ENCODE results near the gene SDHB.
"Not testable (repeated sequence)": the region's sequence is repeated elsewhere in the genome, so short reads cannot be mapped to it uniquely, and the experiment has no call there.

Gene SDHB

GRCh38 chr1:17075470-17076255 is 21.8 kb upstream of the SDHB start:
- DNase-seq (ENCODE audit: low spot score), result no peak

GRCh38 chr1:17071794-17072193 is 18.0 kb upstream of the SDHB start:
- no peak for DNase-seq (ENCODE audit: low spot score)

- no peak for DNase-seq (ENCODE audit: low spot score)
These were observed 16.3 kb upstream of the SDHB start for GRCh38 chr1:17070163-17070525.

- DNase-seq (ENCODE audit: low spot score), result no peak
These were observed 15.8 kb upstream of the SDHB start for GRCh38 chr1:17069452-17070162.

GRCh38 chr1:17068789-17069188 is 15.0 kb upstream of the SDHB start:
- no peak for DNase-seq (ENCODE audit: low spot score)

GRCh38 chr1:17067465-17068240 is 13.8 kb upstream of the SDHB start:
- no peak for DNase-seq (ENCODE audit: low spot score)

- DNase-seq (ENCODE audit: low spot score), result no peak
These were observed 13.2 kb upstream of the SDHB start for GRCh38 chr1:17067069-17067426.

GRCh38 chr1:17066361-17067068 is 12.7 kb upstream of the SDHB start:
- no peak for DNase-seq (ENCODE audit: low spot score)

GRCh38 chr1:17065666-17066065 is 11.8 kb upstream of the SDHB start:
- DNase-seq (ENCODE audit: low spot score), result no peak

- DNase-seq (ENCODE audit: low spot score), result not testable (repeated sequence)
These were observed 8.9 kb upstream of the SDHB start for GRCh38 chr1:17062751-17063150.

GRCh38 chr1:17061892-17062291 is 8.1 kb upstream of the SDHB start:
- DNase-seq (ENCODE audit: low spot score), result no peak

GRCh38 chr1:17061486-17061885 is 7.7 kb upstream of the SDHB start:
- no peak for DNase-seq (ENCODE audit: low spot score)

GRCh38 chr1:17060306-17060749 is 6.5 kb upstream of the SDHB start:
- DNase-seq (ENCODE audit: low spot score), result no peak

- peak; percentile 17 for DNase-seq (ENCODE audit: low spot score)
These were observed 5.8 kb upstream of the SDHB start for GRCh38 chr1:17059391-17060305.

GRCh38 chr1:17056551-17056950 is 2.7 kb upstream of the SDHB start:
- no peak for DNase-seq (ENCODE audit: low spot score)

- no peak for DNase-seq (ENCODE audit: low spot score)
These were observed 2.0 kb upstream of the SDHB start for GRCh38 chr1:17055801-17056200.

GRCh38 chr1:17053086-17053684 is 647 bp downstream of the SDHB start:
- DNase-seq (ENCODE audit: low spot score), result peak; percentile 8

GRCh38 chr1:17052641-17053040 is 1.2 kb downstream of the SDHB start:
- no peak for DNase-seq (ENCODE audit: low spot score)

- no peak for DNase-seq (ENCODE audit: low spot score)
These were observed 1.8 kb downstream of the SDHB start for GRCh38 chr1:17052038-17052437.

GRCh38 chr1:17047924-17048323 is 5.9 kb downstream of the SDHB start:
- DNase-seq (ENCODE audit: low spot score), result no peak

GRCh38 chr1:17046334-17046657 is 7.5 kb downstream of the SDHB start:
- DNase-seq (ENCODE audit: low spot score), result no peak

All from hematopoietic multipotent progenitor cell treated with erythropoietin and hydrocortisone succinate and interleukin-3 and kit ligand, for 17 days (in vitro differentiated cells).